GM18508 (cell line): Measurements from ENCODE around the gene CACNA1H.
"Not testable (repeated sequence)": the region's sequence is repeated elsewhere in the genome, so short reads cannot be mapped to it uniquely, and the experiment has no call there.

Source experiments
- ATAC-seq: cut with Tn5 transposase; IDR thresholded peaks from one replicate; pipeline ENCODE4 v1.9.1; 2021; ENCODE audit warnings: moderate number of reproducible peaks; ENCODE audit not compliant: insufficient read depth, unreplicated experiment

Gene CACNA1H

GRCh38 chr16:1240436-1240835, 87.5 kb downstream of the CACNA1H start, which contains the start of gene TPSAB1:
TSS of gene TPSAB1 (plus strand) at chr16:1240705. CDS start at chr16:1240939, 234 bp downstream.
- not testable (repeated sequence) for ATAC-seq

- not testable (repeated sequence) for ATAC-seq
Measured at GRCh38 chr16:1241081-1241480, 88.2 kb downstream of the CACNA1H start.

DNA sequence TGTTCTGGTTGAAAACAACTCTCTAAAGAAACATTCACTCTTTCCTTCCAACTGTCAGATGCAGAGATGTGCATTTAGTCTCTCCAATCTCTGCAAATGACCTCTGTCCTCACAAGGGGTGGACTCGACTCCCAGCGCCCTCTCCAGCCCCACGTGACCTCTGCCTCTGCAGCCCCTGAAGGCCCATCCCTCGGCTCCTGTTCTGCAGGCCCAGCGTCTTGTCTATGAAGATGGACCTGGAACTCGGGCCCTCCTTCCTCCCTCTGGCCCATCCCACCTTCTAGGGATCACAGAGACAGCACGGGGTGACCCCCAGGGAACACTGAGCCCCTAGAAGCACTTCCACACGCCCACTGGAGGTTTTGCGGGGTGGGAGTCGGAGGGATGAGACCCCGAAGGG, 90.5 kb downstream of the CACNA1H start:
- not testable (repeated sequence) for ATAC-seq

DNA sequence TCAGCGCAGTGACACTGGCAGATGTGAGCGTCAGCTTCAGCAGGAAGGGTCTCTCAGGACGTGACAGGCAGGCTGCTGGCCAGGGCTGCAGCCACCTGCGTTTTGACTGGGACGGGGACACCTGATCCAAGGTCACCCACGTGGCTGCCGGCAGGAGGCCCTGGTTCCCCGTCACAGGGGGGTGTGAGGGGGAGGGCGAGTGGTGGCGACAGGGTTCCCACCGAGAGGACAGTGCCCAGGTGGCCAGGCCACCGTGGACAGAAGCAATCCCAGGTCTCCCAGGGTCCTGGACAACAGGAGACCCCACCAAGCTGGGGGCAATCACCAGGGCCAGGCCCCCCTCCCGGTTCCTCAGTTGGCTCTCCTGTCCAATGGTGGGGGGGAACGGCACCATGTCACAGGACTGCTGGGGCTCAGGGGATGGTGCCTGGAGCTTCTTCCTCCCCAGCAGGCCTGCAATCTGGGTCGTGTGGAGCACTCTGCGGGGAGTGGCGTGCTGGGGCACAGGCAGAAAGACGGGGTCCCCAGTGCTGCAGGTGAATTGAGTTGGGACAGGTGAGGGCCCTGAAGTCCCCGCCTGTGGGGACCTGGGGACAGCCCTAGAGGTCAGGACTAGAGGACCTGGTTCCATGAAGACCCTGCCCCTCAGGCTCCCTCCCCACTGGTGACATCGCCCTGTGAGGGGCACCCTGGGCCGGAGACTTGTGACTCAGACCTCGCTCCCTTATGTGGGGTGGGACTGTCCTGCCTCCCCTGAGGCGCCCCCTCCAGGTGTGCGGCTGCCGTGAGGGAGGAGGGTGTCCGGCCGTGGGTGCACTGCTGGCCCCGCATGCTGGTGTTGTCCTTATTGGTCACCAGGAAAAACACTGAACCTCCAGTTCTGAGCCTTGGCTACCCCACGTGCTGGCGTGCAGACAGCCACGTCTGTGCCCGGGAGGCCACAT, 91.3 kb downstream of the CACNA1H start:
- not testable (repeated sequence) for ATAC-seq

GRCh38 chr16:1244881-1245280, 92.0 kb downstream of the CACNA1H start:
- ATAC-seq = no peak

GRCh38 chr16:1245452-1246020, 92.6 kb downstream of the CACNA1H start:
- no peak for ATAC-seq

GRCh38 chr16:1247903-1248537, 95.1 kb downstream of the CACNA1H start:
- ATAC-seq = not testable (repeated sequence)

GRCh38 chr16:1249031-1249755, 96.3 kb downstream of the CACNA1H start:
- ATAC-seq = not testable (repeated sequence)

DNA sequence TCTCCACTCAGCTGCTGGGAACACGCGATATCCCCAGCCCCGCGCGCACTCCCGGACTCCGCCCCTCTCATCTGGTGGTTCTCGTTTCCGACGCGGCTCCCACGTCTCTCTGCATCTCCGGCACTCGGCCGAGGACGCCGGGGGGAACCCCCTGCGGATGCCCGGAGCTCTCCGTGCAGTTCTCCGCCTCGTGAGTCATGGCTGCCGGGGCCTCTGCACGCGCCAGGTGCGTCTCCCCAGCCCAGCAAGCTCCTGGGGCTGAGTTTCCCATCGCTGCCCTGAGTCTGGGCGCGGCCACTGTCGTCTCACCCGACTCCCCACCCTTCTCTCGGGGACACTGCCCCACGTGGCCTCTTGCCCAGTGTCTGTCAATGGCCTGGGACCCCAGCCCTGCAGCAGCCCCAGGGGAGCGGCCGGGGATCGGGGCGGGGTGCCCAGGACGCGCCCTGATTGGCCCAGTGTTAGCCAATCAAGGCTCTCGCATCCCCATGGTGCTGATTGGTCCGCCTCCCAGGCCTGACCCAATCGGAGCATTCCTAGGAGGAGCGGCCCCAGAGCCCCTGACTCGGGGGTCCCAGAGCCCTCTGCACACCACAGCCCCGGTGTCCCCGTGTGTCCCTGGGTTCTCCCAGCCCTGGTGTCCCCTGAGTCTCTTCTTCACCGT, 100.9 kb downstream of the CACNA1H start:
- not testable (repeated sequence) for ATAC-seq

DNA sequence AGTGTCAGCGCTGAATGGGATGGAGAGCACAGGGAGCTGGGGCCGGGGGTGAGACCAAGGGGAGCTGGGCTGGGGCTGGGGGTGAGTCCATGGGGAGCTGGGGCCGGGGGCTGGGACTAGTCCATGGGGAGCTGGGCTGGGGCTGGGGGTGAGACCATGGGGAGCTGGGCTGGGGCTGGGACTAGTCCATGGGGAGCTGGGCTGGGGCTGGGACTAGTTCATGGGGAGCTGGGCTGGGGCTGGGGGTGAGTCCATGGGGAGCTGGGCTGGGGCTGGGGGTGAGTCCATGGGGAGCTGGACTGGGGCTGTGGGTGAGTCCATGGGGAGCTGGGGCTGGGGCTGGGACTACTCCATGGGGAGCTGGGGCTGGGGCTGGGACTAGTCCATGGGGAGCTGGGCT, 101.9 kb downstream of the CACNA1H start:
- ATAC-seq = not testable (repeated sequence)

DNA sequence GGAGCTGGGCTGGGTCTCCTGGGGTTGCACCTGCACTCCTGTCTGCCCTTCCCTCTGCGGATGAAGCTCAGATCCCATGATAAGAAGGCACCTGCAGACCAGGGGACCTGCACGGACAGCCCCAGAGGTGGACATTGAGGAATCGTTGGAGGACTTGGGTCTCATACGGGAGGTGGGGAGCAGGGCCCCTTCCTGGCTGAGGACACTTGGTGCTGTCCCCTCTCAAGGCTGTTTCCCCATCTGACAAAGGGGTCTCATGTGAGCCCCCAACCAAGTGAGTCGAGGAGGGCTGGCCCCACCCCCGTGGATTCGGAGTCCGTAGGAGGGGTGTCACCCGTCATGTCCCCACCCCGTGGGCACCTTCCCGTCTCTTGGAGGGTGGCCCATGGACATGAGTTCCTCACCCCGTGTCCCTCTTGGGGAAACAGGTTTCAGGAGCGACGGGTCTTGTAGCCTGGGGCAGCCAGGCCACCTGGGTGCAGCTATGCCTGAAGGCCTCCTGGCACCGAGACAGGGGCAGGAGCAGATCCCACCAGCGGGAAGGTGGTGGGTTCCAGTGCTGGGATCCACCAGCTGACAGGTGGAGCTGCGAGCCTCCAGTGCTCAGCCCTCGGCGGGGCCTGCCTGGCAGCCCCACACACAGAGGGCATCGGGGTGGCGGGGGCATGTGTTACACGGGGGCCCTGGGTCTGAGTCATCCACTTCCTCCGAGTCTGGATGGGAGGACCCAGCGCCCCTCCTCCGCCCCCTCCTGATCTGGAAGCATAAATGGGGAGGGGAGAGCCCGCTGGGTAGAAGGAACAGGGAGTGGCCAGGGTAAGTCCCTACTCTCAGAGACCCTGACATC, 102.6 kb downstream of the CACNA1H start, which contains the start of gene TPSD1:
TPSD1 (plus strand) TSS at position 794 of the 847 bp plus-strand sequence. CDS start 212 bp downstream, outside the sequence.
- ATAC-seq = not testable (repeated sequence)

DNA sequence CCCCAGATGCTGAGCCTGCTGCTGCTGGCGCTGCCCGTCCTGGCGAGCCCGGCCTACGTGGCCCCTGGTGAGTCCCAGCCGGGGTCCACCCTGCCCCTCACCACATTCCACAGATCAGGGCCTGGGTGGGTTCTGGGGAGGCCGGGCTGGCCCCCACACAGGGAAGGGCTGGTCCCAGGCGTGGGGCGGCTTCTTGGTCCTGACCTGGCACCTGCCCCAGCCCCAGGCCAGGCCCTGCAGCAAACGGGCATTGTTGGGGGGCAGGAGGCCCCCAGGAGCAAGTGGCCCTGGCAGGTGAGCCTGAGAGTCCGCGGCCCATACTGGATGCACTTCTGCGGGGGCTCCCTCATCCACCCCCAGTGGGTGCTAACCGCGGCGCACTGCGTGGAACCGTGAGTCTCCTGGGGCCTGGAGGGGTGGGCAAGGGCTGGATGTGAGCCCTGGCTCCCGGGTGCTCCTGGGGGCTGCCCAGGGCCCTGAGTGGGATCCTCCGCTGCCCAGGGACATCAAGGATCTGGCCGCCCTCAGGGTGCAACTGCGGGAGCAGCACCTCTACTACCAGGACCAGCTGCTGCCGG, 103.5 kb downstream of the CACNA1H start:
- ATAC-seq = not testable (repeated sequence)

- no peak for ATAC-seq
Measured at GRCh38 chr16:1256874-1257322, 104.0 kb downstream of the CACNA1H start.

- ATAC-seq = no peak
Measured at GRCh38 chr16:1257561-1258224, 104.8 kb downstream of the CACNA1H start.

DNA sequence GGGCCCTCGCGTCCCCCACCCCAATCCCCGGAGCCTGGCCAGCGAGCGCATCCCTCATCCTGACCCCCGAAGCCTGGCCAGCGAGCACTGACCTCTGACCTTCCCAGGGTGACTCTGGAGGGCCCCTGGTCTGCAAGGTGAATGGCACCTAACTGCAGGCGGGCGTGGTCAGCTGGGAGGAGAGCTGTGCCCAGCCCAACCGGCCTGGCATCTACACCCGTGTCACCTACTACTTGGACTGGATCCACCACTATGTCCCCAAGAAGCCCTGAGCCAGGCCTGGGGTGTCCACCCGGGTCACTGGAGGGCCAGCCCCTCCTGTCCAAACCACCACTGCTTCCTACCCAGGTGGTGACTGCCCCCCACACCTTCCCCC, 105.3 kb downstream of the CACNA1H start:
- no peak for ATAC-seq

GRCh38 chr16:1258906-1259759, 106.2 kb downstream of the CACNA1H start:
- no peak for ATAC-seq

- no peak for ATAC-seq
Measured at GRCh38 chr16:1259760-1260068, 106.8 kb downstream of the CACNA1H start.
